ENCODE data around the gene STX3. TPM values are rescaled to one million over a fixed set of nuclear protein-coding genes. Genes with fewer than 3 reads are reported as not detected.

The STX3 gene
- polyA plus RNA-seq, 1 donor from 2014 or later = 21.3 TPM

DNA sequence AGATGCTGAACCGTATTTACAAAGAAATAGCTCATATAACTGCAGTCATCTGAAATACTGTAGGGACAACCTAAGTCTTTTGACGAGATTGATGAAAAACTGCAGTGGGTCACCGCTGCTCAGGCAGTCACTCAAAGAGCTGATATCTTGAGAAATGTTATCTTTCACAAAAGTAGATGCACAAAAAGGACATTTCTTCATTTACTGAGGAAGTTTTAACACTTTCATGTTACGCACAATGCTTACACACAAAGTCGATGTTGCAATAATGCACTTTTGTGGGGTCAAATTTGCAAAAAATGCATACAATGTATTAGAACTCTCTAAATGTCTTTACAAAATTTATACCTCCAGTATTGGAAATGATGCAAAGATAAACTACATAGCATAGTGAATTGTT, 25.3 kb upstream of the STX3 start:
- Histone ChIP-seq H2AFZ (ENCODE audit: low read depth, low read length) (no peak overlapping the region), H3K9me2 (ENCODE audit: insufficient read depth, low read length) (no peaks in the 10 kb centered on the region), H3K27ac (ENCODE audit: low read length) (no peak overlapping the region), H3K36me3 (ENCODE audit: insufficient read depth, low read length) (no peaks in the 10 kb centered on the region), H3K9ac (ENCODE audit: low read length) (no peak overlapping the region), H3K4me2 (ENCODE audit: low read length) (no peak overlapping the region), H3K4me3 (ENCODE audit: low read length) (no peak overlapping the region), H3F3A (ENCODE audit: insufficient read depth, low read length, poor library complexity, severe bottlenecking) (no peaks in the 10 kb centered on the region), H3K27me3 (ENCODE audit: insufficient read depth, low read depth, low read length) (no peaks in the 10 kb centered on the region), H3K9me3 (ENCODE audit: low read length) (no peaks in the 10 kb centered on the region), H3K79me2 (replicated peaks; ENCODE audit: insufficient read depth, low read length) (no peaks in the 10 kb centered on the region), H4K20me1 (ENCODE audit: insufficient read depth) (no peaks in the 10 kb centered on the region)
- TF ChIP-seq POLR2AphosphoS5 (IDR thresholded peaks at IDR 0.05) (no peak), EP300 (conservative IDR thresholded peaks at IDR 0.05; ENCODE audit: poor library complexity, severe bottlenecking) (no peak), RAD21 (conservative IDR thresholded peaks at IDR 0.05) (no peak), MXI1 (conservative IDR thresholded peaks at IDR 0.05; ENCODE audit: poor library complexity, severe bottlenecking) (no peak), EZH2 (IDR thresholded peaks at IDR 0.05; ENCODE audit: borderline replicate concordance, insufficient read depth, low read length, poor library complexity, severe bottlenecking) (no peak), SMC3 (conservative IDR thresholded peaks at IDR 0.05; ENCODE audit: poor library complexity) (no peak), CTCF (IDR thresholded peaks at IDR 0.05; ENCODE audit: poor library complexity, severe bottlenecking) (no peak), TAF1 (IDR thresholded peaks at IDR 0.05; ENCODE audit: low read depth) (no peak)
- TF ChIP-seq, protein P1, sequence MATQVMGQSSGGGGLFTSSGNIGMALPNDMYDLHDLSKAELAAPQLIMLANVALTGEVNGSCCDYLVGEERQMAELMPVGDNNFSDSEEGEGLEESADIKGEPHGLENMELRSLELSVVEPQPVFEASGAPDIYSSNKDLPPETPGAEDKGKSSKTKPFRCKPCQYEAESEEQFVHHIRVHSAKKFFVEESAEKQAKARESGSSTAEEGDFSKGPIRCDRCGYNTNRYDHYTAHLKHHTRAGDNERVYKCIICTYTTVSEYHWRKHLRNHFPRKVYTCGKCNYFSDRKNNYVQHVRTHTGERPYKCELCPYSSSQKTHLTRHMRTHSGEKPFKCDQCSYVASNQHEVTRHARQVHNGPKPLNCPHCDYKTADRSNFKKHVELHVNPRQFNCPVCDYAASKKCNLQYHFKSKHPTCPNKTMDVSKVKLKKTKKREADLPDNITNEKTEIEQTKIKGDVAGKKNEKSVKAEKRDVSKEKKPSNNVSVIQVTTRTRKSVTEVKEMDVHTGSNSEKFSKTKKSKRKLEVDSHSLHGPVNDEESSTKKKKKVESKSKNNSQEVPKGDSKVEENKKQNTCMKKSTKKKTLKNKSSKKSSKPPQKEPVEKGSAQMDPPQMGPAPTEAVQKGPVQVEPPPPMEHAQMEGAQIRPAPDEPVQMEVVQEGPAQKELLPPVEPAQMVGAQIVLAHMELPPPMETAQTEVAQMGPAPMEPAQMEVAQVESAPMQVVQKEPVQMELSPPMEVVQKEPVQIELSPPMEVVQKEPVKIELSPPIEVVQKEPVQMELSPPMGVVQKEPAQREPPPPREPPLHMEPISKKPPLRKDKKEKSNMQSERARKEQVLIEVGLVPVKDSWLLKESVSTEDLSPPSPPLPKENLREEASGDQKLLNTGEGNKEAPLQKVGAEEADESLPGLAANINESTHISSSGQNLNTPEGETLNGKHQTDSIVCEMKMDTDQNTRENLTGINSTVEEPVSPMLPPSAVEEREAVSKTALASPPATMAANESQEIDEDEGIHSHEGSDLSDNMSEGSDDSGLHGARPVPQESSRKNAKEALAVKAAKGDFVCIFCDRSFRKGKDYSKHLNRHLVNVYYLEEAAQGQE (IDR thresholded peaks at IDR 0.05; ENCODE audit: borderline replicate concordance) = no peak

- no peak overlapping the region for H3K4me2 ChIP-seq (ENCODE audit: low read length)
- H3F3A ChIP-seq (ENCODE audit: insufficient read depth, low read length, poor library complexity, severe bottlenecking) = no peaks in the 10 kb centered on the region
- H3K36me3 ChIP-seq (ENCODE audit: insufficient read depth, low read length) = no peaks in the 10 kb centered on the region
- H4K20me1 ChIP-seq (ENCODE audit: insufficient read depth) = no peaks in the 10 kb centered on the region
- no peak overlapping the region for H3K4me3 ChIP-seq (ENCODE audit: low read length)
- TF ChIP-seq MXI1 (conservative IDR thresholded peaks at IDR 0.05; ENCODE audit: poor library complexity, severe bottlenecking) (no peak), CTCF (IDR thresholded peaks at IDR 0.05; ENCODE audit: poor library complexity, severe bottlenecking) (no peak), TAF1 (IDR thresholded peaks at IDR 0.05; ENCODE audit: low read depth) (no peak), SMC3 (conservative IDR thresholded peaks at IDR 0.05; ENCODE audit: poor library complexity) (no peak), EZH2 (IDR thresholded peaks at IDR 0.05; ENCODE audit: borderline replicate concordance, insufficient read depth, low read length, poor library complexity, severe bottlenecking) (no peak), EP300 (conservative IDR thresholded peaks at IDR 0.05; ENCODE audit: poor library complexity, severe bottlenecking) (no peak), RAD21 (conservative IDR thresholded peaks at IDR 0.05) (no peak), POLR2AphosphoS5 (IDR thresholded peaks at IDR 0.05) (no peak)
- TF ChIP-seq, protein P1 (IDR thresholded peaks at IDR 0.05; ENCODE audit: borderline replicate concordance) = no peak
- H2AFZ ChIP-seq (ENCODE audit: low read depth, low read length) = no peak overlapping the region
- no peaks in the 10 kb centered on the region for H3K9me3 ChIP-seq (ENCODE audit: low read length)
- no peaks in the 10 kb centered on the region for H3K79me2 ChIP-seq (replicated peaks; ENCODE audit: insufficient read depth, low read length)
- no peaks in the 10 kb centered on the region for H3K27me3 ChIP-seq (ENCODE audit: insufficient read depth, low read depth, low read length)
- H3K9me2 ChIP-seq (ENCODE audit: insufficient read depth, low read length) = no peaks in the 10 kb centered on the region
- H3K27ac ChIP-seq (ENCODE audit: low read length) = no peak overlapping the region
- H3K9ac ChIP-seq (ENCODE audit: low read length) = no peak overlapping the region
These were observed 24.1 kb upstream of the STX3 start for GRCh38 chr11:59730896-59731565.

Measured in neural cell (in vitro differentiated cells).